NCI-H2227 (cell line): ENCODE results near the gene ZCCHC24.

Experiments
- DNase-seq: peaks from one replicate; lab custom pipeline; 2025; ENCODE audit not compliant: unreplicated experiment; lab: John Stamatoyannopoulos, UW

The ZCCHC24 gene

DNA sequence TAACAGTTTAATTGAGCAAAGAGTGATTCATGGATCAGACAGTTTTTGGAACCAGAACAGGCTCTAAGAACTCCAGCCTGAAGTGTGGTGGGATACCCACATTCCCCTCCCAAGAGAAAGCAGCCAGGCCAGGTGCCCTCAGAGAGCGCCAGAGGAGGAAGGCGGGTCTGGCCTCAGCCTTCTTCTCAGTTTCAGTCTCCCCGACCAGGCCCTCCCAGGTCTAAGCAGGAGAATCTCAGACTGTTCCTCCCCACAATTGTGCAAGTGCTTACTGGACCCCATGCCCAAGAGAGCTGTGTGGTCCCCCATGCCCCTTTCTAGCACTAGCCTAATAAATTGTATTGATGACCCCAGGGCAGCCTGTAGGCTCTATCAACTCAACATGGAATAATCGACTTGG, 72.6 kb downstream of the ZCCHC24 start:
- no peak for DNase-seq

- no peak for DNase-seq
Observed at GRCh38 chr10:79367426-79368189, 77.8 kb downstream of the ZCCHC24 start.

GRCh38 chr10:79361726-79362397, 83.6 kb downstream of the ZCCHC24 start:
- no peak for DNase-seq

GRCh38 chr10:79360499-79361342, 84.7 kb downstream of the ZCCHC24 start:
- DNase-seq: no peak

DNA sequence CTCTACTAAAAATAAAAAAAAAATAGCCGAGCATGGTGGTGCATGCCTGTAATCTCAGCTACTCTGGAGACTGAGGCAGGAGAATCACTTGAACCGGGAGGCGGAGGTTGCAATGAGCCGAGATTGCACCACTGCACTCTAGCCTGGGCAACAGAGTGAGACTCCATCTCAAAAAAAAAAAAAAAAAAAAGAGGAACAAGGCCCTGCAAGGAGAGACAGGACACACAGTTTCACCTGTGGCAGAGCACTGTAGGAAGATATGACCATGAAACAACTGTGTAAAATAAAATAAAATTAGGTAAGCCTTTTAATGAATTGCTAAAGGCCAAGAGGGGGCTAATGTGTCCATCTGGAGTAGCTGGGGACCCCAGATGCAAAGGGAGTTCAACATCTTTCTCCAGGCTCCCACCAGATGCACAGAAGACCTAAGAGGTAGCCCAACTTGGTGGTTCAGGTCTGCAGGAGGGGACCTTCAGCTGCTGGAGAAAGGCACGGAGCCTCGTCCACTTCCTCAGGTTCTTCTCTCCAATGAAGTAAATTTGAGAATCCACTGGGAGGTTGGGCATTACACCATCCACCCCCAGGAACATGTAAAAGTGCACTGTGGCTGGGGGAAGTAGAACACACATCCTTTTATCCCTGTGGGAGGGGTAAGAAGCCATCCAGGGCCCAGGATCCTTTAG, 85.5 kb downstream of the ZCCHC24 start:
- no peak for DNase-seq

- no peak for DNase-seq
Observed at GRCh38 chr10:79358811-79359210, 86.6 kb downstream of the ZCCHC24 start.

GRCh38 chr10:79357180-79357579, 88.2 kb downstream of the ZCCHC24 start:
- DNase-seq: no peak

- no peak for DNase-seq
Observed at GRCh38 chr10:79356104-79356503, 89.3 kb downstream of the ZCCHC24 start.

- no peak for DNase-seq
Observed at GRCh38 chr10:79355420-79356017, 89.9 kb downstream of the ZCCHC24 start.

- no peak for DNase-seq
Observed at GRCh38 chr10:79354615-79355014, 90.8 kb downstream of the ZCCHC24 start.

DNA sequence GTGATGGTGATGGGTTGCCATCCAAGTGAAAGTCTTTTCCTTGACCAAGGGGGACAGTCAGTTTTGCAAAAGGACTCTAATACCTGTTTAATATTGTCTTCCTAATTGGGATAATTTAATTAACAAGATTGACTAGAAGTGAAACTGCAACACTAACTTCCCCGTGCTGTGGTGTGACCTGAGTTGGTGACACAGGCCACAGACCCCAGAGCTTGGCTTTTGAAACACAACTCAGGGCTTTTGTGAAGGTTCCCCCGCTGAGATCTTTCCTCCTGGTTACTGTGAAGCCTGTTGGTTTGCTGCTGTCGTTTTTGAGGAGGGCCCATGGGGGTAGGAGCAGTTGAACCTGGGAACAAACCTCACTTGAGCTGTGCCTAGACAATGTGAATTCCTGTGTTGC, 91.3 kb downstream of the ZCCHC24 start:
- DNase-seq: no peak

- no peak for DNase-seq
Observed at GRCh38 chr10:79353726-79354125, 91.7 kb downstream of the ZCCHC24 start.

- DNase-seq: no peak
Observed at GRCh38 chr10:79353000-79353406, 92.4 kb downstream of the ZCCHC24 start.

DNA sequence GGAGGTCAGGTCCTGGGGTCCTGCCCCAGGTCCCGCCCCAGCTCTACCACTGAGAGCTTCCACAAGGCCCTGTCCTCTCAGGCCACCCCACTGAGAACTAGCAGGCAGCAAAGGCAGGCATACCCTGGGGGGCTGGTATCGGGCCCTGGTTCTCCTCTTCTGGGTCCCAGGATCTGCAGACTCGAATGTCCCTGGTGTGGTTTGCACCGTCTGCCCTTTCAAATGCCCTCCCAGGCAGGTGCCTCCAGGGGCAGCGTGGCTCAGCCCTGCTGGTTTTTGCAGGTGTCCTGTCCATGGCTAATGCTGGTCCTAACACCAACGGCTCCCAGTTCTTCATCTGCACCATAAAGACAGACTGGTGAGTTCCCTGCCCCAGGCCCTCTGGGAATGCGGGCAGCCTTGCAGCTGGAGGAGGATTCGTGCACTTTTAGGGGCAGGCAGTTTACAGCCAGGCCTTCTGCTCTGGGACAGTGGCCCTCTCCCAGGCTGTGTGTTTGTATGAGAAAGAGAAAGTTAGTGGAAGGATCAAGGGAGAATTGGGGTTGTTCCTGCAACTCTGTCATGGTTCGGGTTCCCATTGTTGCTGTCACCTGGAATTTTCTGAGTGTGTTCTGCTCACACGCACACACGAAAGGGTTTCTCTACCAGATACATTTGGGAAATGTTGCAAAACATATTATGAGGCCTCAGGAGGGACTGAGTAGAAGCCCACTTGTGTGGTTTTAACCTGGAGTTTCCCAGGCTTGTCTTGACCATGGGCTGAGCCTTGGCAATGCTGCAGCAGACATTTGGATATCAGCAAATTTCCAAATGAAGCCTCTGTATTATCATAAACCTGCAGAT, 93.2 kb downstream of the ZCCHC24 start:
- no peak for DNase-seq

GRCh38 chr10:79351332-79351731, 94.1 kb downstream of the ZCCHC24 start:
- no peak for DNase-seq

DNA sequence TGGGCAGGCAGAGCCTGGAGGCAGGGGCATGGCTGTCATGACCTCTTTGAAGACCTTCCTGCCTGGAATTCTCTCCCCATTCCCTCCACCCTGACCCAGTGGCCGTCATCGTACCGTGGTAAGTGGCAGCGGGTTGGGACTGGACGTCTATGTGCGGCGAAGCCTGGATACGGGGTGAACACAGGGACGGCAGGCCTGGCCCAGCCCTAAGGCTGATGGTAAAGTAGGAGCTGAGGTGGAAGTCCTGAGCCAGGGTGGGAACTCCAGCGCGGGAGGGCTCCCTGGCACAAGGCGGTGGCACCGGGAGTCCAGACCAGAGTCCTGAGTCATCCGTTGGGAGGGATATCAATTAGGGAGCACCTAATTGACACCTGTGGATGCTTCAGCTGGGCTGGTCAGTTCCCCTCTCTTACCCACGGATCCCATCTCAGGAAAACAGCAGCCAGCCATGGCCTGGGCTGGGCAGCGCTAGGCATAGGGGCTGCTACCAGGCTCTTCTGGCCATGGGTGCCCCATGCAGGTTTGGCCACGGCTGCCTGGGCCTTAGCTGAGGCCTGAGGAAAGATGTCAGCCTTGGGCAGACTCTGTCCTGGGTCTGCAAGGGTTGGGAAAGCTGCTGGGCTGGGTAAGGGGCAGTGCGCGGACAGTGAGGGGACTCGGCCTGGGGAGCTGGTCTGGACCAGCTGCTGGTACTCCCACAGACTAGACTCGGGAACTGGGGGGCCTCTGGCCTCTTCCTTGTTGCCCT, 94.8 kb downstream of the ZCCHC24 start:
- no peak for DNase-seq

GRCh38 chr10:79349766-79350406, 95.5 kb downstream of the ZCCHC24 start:
- no peak for DNase-seq

DNA sequence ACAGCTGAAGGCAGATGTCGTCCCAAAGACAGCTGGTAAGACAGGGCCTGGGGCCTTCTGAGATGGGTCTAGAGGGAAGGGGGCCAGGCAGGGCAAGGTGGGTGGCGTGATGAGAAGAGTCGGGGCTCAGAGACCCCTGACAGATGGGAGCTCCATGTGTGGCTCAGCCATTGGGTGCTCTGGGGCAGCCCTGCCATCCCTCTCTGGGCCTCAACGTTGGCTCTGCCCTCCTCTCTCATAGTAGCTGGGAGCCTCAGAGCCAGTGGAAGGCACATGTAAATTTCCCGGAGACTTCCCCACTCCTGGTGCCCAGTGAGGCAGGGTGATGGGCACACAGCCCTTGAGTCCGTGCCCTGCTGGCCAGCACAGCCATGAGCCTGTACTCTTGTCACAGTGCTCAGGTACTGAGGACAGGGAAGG, 96.3 kb downstream of the ZCCHC24 start:
- DNase-seq: no peak

DNA sequence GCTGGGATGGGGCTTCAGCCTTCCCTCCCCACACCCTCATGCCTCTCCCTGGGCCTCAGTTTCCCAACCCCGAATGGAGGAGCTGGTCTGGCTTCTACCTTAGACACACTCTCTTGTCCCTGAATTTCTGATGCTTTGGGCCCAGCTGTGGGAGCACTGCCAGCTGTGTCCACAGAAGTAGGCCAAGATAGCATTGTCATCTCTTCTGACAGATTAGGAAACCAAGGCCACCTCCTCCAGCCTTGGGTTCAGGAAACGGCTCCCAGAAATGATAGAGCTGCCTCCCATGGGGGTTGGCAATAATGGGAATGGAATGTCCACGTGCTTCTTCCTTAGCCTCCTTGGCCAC, 96.8 kb downstream of the ZCCHC24 start:
- DNase-seq: no peak
